Activated T-helper 9 cell treated with anti-CD3 and anti-CD28 coated beads, Interleukin-2, amount 50 U/mL, for 16 hours (primary cell): ENCODE data around the gene RAD51B.

Experiments
- DNase-seq: peaks from one replicate; pipeline ENCODE4 v3.0.0-alpha.2; 2020; ENCODE audit warnings: low read depth

Gene RAD51B

GRCh38 chr14:68528040-68528687 is 708.6 kb downstream of the RAD51B start:
- no peak for DNase-seq

GRCh38 chr14:68530443-68530842 is 710.9 kb downstream of the RAD51B start:
- no peak for DNase-seq

- DNase-seq: no peak
Measured at GRCh38 chr14:68532496-68532895, 712.9 kb downstream of the RAD51B start.

GRCh38 chr14:68534276-68534675 is 714.7 kb downstream of the RAD51B start:
- no peak for DNase-seq

GRCh38 chr14:68535404-68536017 is 715.9 kb downstream of the RAD51B start:
- no peak for DNase-seq

GRCh38 chr14:68536018-68536410 is 716.4 kb downstream of the RAD51B start:
- no peak for DNase-seq

GRCh38 chr14:68538639-68539038 is 719.1 kb downstream of the RAD51B start:
- DNase-seq: no peak

GRCh38 chr14:68539241-68539737 is 719.7 kb downstream of the RAD51B start:
- DNase-seq: no peak

GRCh38 chr14:68539789-68540188 is 720.2 kb downstream of the RAD51B start:
- DNase-seq: no peak

GRCh38 chr14:68541178-68541896 is 721.8 kb downstream of the RAD51B start:
- DNase-seq: no peak

GRCh38 chr14:68542346-68542745 is 722.8 kb downstream of the RAD51B start:
- DNase-seq: no peak

- no peak for DNase-seq
Measured at GRCh38 chr14:68543516-68543915, 723.9 kb downstream of the RAD51B start.

- no peak for DNase-seq
Measured at GRCh38 chr14:68544081-68544892, 724.7 kb downstream of the RAD51B start.

GRCh38 chr14:68546839-68547238 is 727.3 kb downstream of the RAD51B start:
- no peak for DNase-seq

- no peak for DNase-seq
Measured at GRCh38 chr14:68547305-68548193, 728.0 kb downstream of the RAD51B start.

- no peak for DNase-seq
Measured at GRCh38 chr14:68548194-68549076, 728.9 kb downstream of the RAD51B start.

- DNase-seq: no peak
Measured at GRCh38 chr14:68550338-68550715, 730.7 kb downstream of the RAD51B start.

- DNase-seq: no peak
Measured at GRCh38 chr14:68551045-68551683, 731.6 kb downstream of the RAD51B start.

- DNase-seq: no peak
Measured at GRCh38 chr14:68552075-68552474, 732.5 kb downstream of the RAD51B start.

GRCh38 chr14:68552602-68553001 is 733.0 kb downstream of the RAD51B start:
- no peak for DNase-seq
